Suppressor macrophage (primary cell): Measurements from ENCODE around the gene STX18.

Source experiments
- DNase-seq, 4 experiments: peaks; one replicate each; pipeline ENCODE4 v3.0.0-alpha.2; 2020 to 2022

The STX18 gene

DNA sequence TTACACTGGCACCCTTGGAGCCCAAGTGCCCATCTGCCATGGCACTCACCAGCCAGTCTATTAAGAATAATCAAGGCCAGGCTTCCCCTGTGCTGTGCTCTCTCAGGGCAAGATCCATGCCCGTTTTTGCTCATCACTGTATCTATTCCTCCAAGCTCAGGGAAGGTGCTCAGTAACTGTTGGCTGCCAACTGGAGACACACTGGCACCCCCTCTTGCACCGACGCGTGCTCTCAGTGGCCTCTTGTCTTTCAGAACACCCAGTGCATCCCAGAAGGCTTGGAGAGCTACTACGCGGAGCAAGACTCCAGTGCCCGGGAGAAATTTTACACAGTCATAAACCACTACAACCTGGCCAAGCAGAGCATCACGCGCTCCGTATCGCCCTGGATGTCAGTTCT is 124.9 kb downstream of the STX18 start:
- DNase-seq = no peak

DNA sequence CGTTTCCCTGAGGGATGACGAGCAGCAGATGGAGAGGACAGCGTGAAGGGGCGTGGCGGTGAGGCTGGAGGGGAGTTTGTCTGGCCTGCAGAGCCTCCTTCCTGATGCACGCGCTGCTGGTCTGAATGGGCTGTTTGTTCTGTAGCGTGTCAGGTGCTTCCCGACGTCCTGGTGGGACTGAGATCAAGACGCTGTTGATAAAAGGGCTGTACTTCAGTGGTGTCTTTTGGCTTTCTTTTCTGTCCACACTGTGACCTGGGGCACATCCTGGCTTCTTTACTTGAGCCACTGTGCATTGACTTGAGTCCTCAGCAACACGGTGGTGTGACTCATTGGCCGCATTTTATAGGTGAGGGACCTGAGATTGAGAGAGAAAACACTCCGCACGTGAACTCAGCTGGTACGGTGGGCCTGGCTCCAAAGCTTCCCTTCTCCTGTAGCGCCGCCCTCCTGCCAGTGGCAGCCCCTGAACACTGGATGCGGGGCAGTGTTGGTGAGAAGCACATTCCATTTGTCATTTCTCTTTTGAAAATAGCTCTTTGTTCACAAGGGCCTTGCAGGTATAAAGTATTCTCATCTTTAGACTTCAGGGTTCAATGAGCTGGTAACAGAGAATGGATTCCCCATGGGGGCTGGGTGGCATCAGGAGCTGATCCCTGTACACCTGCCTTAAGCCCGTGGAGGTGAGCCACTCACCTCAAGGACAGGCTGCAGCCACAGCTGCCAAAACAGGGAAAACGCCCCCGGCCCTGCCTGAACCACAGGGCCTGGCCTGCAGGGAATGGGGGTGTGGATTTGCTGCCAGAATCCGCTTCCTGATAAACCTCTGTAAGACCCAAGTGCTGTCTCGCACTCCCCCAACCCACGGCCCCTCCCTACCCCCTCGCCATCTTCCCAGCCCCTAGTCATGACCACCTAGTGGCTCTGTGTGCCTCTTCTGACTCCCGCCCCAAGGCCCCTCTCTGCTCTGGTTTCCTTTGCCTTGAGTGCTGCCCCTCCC is 125.7 kb downstream of the STX18 start:
- peak in 1 of 4 experiments; percentile 2 for DNase-seq

DNA sequence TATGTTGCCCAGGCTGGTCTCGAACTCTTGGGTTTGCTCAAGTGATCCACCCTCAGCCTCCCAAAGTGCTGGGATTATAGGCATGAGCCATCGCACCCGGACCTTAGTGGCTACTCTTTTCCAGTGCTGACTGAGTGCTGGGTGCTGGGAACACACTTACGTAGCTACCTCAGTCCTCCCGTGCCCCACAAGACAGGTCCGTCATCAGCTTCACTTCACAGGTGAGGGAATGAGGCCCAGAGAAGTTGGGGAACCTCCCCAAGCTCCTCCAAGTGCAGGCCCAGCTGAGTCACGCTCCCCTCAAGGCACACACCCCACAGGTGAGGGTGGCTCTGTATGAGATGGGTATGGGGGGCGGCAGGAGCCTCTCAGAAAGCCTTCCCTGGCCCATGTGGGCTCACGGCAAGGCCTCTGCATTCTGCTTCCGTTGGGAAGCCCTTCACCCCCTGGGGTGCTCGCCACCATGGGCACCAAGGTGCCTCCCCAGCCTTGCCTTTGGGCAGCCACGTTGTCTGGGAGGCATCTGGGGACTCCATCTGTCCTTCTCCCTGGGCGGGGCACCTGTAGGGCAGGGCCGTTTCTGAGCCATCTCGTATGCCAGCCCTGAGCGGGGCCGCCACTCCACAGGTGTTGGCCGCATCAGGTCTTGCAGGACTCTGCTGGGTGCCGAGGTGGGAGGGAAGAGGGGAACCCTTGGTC is 126.6 kb downstream of the STX18 start:
- DNase-seq = peak in 1 of 4 experiments; percentile 1

DNA sequence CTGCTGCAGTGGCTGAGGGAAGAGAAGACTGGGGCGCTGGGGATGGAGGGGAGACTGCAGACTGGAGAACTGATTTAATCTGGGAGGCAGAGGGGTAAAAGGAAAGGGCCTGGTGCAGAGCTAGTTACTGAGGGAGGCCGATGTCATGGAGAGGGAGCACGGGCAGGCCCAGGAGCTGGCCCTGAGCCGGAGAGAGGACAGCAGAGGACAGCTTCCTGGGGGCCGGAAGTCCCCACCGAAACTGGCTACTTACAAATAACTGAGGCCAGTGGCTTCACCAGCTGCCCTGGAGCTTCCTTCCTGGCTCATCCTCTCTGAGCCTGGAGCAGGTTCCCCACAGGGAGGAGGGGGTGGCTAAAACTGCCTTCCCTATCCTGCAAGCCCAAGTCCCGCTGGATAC is 128.0 kb downstream of the STX18 start:
- DNase-seq = peak in 1 of 4 experiments; percentile 1

DNA sequence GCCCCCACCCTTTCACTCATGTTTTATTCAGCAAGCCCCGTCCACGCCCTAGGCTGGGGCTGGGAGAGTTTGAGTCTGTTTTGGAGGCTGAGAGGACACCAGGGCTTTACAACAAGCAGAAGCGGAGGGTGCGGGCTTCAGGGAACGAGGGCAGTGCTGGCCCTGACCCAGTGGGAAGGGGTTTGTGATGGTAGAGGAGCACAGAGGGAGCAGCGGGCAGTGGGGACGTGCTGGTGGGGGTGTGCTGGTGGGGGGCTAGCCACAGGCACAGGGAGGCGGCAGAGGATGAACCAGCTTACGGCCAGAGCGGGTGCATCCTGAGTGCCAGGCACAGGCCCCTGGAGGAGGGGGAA is 128.5 kb downstream of the STX18 start:
- no peak for DNase-seq

DNA sequence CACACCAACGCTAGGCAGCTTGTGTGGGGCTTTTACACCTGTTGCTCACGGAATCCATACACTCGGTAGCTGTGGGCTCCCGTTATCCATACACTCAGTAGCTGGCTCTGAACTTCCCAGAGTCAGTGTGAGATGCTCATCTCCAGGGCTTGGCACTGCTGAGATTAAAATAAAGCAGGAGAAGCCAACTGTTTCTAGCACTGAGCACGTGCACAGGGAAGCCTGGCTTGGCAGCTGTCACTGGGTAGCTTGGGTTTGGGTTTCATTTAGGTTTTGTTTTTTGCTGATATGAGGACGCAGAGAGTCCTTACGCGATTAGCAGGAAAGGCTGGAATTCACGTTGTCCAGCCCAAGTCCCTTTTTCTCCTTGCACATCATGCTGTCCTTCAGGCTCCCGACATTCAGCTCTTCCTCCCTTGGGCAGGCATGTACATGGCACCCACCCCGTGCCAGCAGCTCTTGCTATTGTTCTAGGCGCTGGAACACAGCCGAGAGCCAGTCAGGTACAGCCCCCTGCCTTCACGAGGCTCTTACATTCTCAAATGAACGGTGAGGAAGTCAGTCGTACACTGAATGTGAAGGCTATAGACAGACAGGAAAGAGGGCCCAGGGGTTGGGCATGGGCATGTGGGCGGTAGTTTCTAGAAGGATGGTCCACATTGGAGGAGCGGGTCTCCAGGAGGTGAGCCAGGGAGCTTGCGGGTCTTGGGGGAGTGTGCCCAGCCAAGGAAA is 129.0 kb downstream of the STX18 start:
- peak in 1 of 4 experiments; percentile 1 for DNase-seq

DNA sequence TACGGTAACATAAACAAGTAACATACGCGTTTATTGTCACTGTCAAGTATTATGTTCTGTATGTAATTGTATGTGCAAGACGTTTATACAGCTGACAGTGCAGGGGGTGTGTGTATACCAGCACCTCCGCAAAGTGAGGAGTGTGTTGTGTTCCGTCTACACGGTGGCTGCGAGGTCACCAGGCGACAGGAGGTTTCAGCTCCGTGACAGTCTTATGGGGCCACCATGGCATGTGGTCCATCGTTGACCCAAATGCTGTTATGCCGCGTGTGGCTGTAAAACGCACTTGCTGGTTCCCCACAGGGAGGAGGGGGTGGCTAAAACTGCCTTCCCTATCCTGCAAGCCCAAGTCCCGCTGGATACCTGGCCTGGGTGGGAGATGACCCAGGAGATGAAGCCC is 129.9 kb downstream of the STX18 start:
- DNase-seq = no peak

DNA sequence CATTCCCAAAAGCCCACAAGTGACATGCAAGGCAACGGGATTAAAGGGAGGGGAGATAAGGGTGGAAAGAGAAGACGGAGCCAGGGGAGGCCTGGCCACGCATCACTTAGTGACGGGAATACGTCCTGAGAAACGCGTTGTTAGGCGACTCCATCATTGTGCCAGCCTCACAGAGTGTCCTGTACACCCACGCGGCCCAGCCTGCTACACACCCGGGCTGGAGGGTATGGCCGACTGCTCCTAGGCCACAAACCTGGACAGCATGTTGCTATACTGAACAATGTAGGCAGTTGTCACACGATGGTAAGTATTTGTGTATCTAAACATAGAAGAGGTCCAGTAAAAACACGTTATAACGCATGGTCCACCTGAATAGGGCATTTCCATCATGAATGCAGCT is 131.6 kb downstream of the STX18 start:
- DNase-seq = no peak

DNA sequence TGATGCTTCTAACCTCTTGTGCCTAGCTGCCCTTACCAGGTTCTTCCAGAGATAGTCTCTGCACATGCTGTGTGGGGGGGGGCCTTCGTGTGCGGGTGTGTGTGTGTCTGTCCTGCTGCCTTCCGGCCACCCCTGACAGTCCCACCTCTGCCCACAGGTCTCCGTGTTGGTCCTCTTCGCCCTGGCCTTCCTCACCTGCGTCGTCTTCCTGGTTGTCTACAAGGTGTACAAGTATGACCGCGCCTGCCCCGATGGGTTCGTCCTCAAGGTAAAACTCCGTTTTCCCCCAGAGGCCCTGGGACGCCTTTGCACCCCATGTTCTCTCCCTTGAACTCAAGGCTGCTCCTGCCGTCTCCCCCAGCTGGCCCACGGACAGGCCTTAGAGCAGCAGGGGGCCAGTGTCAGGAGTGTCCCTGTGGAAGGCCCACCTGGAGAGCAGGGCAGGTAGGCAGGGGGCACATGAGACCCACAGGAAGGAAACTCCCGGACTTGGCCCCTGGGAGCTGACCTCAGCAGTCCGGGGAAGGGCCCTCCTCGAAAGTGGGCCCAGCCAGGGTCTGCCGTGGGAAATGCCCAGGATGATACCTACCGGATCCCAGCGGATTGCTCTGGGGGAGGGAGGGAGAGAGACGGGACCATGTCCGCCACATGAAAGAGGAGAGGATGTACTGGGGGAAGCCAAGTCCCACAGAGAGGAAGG is 132.3 kb downstream of the STX18 start:
- no peak for DNase-seq

DNA sequence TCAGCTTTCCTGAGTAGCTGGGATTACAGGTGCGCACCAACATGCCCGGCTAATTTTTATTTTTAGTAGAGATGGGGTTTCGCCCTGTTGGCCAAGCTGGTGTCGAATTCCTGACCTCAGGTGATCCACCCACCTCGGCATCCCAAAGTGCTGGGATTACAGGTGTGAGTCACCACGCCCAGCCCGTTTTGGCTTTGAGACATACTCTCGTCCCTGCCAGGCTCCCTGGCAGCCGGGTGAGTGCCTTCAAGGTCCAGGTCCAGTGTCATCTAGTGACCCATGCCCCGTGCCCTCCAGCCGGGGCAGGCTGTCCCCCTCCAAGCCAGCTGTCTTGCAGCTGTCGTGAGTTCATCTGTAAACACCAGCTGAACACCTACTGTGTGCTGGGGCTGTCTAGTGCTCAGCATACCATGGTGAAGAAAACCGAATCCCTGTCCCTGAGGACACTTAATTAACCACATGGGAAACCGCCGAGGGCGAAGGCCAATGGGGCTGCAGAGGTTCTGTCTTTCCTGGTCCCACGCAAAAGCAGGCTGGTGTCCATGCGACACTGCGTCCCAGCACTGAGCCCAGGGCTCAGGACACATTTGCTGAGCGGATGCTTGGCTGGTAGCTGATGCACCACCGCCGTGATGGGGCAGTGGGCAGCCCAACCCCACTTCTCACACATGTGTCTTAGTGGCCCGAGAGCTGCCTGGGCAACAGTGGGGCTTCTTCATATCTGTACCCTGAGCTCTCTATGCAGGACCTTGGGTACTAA is 133.1 kb downstream of the STX18 start:
- DNase-seq = no peak

DNA sequence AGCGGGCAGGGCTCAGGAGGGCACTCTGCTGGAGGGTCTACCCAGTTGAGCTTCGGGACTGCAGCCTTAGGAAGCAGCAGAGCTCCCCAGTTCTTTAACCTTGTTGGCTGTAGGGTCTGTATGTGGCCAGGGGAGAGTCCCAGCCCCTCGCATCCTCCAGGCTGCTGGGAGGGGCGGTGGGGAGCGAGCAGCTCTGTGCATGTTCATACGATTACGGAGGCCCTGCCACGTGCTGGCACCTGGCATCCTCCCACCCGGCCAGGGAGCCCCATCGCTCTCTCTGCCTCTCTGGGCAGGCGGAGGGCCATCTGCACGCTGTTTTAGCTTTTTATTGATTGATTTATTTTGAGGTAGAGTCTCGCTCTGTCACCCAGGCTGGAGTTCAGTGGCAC is 133.7 kb downstream of the STX18 start:
- no peak for DNase-seq

DNA sequence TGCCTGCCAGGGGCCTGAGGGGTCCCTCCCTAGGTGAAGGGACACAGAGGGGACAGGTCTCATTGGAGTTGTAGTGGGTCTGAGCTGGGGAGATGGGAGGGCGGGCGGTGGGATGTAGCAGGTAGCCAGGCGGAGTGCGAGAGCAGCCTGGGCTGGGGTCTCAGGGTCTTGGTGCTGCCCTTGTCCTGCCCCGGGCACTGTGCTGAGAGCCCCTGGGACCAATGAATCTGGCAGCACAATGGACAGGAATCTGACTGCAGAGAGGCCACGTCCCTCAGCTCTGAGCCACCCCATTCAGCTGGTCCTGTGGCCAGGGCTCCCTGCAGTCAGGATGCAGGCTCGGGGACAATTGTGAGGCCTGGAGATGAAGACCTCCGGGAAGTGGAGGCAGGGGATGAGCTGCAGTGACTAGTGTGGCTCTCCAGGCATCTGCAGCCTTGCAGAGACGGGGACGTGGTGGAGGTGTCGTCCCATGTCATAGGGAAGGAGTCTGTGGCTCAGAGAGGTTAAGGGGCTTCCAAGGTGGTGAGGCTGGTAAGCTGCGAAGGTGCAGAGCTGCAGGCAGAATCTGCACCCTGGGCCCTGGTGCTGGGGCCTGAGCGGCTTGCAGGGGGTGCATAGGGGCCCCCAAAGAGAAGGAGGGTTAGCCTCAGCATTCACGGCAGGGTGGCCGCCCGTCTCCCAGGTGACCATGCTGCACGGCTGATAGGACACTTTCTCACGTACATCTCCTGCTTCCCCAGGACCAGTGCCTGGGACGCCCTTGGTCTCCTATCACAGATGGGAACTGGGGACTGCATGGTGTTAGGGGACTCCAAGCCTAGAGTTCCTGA is 134.3 kb downstream of the STX18 start:
- no peak for DNase-seq

DNA sequence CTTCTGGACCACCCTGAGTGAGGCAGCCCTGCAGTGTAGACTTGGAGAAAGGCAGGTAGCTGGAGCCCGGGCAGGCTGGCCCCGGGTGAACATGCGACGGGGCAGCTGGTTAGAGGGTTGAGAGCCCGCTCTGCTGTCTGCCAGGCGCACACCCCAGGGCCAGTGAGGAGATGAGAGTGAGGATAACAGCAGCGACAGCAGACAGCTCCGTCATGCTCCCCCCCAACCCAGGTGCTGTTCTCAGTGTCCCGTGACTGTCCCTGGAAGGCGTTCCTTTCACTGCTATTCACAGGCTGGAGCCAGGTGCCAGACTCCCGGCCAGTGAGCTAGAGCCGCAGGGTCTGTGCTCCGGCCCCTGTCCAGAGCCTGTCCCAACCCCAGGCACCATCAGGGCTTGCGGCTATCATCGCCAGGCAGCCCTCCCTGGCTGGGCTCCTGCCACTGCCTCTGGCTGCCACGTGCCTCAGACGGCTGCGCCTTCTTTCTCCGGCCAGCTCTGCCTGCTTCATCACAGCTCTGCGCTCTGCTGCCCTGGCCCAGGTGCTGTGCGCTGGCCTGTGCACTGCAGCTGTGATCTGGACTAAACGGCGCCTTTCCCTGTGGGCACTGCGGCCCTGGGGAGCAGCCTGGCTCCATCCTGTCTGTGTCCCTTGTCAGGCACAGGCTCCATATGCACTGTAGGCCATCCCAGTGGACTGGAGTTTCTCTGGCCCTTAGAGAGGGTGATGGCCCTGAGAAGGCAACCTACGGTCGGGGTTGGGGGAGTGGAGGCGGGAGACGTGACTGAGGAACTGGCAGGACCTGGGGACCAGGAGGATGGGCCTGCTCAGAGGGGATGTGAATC is 135.2 kb downstream of the STX18 start:
- no peak for DNase-seq

DNA sequence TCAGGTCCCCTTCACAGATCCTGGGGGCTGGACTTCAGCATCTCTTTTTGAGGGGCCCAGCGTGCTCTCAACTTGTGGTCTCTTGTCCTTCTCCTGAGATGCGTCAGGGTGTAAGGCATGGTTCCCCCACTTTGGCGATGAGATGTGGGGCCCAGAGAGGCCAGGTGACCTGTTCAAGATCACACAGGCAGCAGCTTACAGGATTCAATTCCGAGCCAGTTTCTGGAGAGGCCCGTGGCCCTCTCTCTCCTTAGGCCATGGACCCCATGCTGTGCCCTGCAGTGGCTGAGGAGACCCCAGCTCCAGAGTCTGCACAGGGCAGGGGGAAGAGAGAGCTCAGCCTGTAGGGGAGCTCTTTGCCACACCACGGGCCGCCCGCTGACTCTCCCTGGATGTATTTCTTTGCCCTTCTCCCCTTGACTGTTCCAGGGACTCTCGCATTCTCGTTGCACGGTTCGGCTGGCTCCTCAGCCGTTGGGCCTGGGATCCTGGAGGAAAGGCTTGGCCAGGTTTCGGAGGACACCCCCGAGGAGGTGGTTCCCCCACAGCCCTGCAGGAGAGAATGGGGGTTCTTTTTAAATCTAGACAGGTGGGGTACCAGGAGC is 136.4 kb downstream of the STX18 start:
- DNase-seq = no peak

DNA sequence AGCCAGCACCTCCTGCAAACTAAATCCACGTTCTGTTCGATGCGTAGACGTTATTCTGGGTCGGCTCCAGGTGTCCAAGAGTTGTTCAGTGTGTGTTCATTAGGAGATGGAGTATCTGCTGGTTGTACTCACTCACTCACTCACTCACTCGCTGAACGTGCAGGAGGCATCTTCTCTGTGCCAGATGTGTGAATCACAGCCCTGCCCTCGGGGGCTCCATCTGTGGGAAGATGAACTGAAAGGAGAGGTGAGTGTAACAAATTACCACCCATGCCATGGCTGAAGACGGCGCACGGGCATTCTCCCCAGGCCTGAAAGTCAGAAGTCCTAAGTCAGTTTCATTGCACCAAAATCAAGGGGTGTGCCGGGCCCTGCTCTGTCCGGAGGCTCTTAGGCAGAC is 138.9 kb downstream of the STX18 start:
- DNase-seq = no peak

DNA sequence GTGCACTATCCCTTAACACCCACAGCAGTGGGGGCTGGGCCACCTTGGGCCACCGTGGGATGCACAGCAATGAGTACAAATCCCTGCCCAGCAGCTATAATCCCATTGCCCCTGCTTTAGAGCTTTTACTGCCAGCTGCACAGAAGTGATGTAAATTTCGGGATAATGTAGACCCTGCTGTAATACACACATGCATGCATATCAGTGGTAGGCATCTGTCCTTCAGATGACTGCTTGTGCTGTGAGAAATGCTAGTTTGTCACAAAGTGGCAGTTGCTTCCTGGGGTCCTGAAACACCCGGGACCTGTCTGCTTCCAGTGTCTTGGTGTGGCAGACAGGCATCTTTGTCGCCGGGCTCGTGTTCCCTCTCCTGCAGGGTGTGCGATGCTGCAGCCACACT is 140.8 kb downstream of the STX18 start:
- no peak for DNase-seq

DNA sequence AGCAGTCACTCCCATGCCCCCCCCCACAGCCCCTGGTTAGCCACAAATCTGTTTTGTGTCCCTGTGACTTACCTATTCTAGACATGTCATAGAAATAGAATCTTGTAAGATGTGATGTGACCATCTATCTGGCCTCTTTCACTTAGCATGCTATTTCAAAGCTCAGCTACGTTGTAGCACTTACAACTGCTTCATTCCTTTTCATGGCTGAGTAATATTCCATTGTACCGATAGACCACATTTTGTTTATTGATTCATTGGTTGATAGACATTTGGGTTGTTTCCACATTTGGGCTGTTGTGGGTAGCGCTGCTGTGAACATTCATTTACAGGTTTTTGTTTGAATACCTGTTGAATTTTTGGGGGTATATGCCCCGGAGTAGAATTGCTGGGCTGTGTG is 143.4 kb downstream of the STX18 start:
- no peak for DNase-seq

DNA sequence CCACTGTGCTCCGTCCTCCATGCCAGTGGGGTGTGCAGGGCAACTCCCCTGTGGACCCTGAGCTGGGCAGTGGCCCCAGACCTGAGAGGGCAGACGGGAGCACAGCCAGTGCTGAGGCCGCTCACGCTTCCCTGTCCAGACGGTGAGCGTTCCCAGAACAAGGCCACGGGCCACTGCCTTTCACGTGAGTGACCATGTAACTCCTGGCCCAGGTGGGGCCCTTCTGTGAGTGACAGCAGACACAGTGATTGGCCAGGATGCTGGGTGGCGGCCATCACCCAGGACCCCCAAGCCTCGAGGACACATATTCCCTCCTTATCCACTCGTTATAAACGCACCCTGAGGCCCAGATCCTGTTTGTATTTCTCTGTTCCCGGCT is 144.4 kb downstream of the STX18 start:
- DNase-seq = no peak

DNA sequence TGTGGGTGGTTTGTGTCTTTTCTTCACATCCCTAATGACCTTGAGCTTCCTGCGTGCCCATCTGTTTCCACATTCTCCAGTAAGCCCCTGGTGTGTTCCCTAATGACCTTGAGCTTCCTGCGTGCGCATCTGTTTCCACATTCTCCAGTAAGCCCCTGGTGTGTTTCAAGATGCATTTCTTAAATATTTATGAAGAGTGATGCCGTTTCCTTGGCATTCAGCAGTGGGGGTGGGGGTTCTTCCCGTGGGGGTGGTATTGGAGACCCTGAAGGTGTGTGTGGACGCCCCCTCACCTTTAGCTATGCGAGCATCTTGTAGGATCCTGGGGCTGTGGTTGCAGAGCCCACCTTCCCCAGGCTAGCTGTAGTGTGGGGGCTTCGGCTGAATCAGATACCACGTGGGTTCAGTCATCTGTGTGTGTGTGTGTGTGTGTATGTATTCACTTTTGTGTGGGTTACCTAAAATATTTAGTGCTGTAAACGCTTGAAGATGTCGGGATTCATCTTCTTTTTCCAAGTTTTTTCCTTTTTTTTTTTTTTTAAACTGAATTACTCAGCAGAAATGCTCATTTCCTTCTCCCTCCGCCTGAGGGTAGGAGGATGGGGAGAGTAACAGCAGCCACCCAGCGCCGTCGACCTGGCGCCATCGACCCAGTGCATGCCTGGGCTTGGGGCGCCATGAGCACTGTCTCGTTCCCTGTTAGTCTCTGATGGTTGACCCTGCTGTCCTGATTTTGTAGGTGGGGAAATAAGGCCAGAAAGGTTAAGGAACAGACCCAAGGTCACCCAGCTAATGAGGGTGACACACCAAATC is 145.0 kb downstream of the STX18 start:
- DNase-seq = no peak
